ENCODE data around the gene AKAP8L. TPM values are rescaled to one million over a fixed set of nuclear protein-coding genes. Genes with fewer than 3 reads are reported as not detected.
"Not testable (repeated sequence)": the region's sequence is repeated elsewhere in the genome, so short reads cannot be mapped to it uniquely, and the experiment has no call there.

The AKAP8L gene
- total and polyA plus RNA-seq, 2 of the 8 experiments (the other 6 are each of a cell fraction or from before 2014, with no cell fraction given), result 75.1 to 138 TPM

GRCh38 chr19:15412832-15413231, 6.0 kb downstream of the AKAP8L start (continued):
- TF ChIP-seq, protein P1, sequence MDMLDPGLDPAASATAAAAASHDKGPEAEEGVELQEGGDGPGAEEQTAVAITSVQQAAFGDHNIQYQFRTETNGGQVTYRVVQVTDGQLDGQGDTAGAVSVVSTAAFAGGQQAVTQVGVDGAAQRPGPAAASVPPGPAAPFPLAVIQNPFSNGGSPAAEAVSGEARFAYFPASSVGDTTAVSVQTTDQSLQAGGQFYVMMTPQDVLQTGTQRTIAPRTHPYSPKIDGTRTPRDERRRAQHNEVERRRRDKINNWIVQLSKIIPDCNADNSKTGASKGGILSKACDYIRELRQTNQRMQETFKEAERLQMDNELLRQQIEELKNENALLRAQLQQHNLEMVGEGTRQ (IDR thresholded peaks at IDR 0.05; ENCODE audit: low read length), result no peak
- no peak for TF ChIP-seq CBX5 (IDR thresholded peaks at IDR 0.05; ENCODE audit: low read depth, low read length)
- no peak for TF ChIP-seq RXRA (IDR thresholded peaks at IDR 0.05; ENCODE audit: insufficient read depth, low read depth, low read length)
- no peak for TF ChIP-seq ASH2L (IDR thresholded peaks at IDR 0.05; ENCODE audit: low read length)
- TF ChIP-seq YY1 (IDR thresholded peaks at IDR 0.05; ENCODE audit: low read depth, low read length), result no peak
- TF ChIP-seq SRF (IDR thresholded peaks at IDR 0.05; ENCODE audit: low read depth, low read length), result no peak

GRCh38 chr19:15411351-15411750, 7.4 kb downstream of the AKAP8L start:
- not testable (repeated sequence) for H3K18ac ChIP-seq (ENCODE audit: extremely low read depth, low read length); H2AFZ ChIP-seq (ENCODE audit: low read length); H2BK20ac ChIP-seq (ENCODE audit: low read length); H2BK12ac ChIP-seq (ENCODE audit: low read depth, low read length); H4K8ac ChIP-seq (ENCODE audit: extremely low read depth, insufficient read depth, low read length); H3K4me2 ChIP-seq (ENCODE audit: insufficient read depth in 1 of 2, low read depth in 2 of 2, low read length in 2 of 2); H3K79me1 ChIP-seq (ENCODE audit: low read depth, low read length); H3K27me3 ChIP-seq (replicated peaks in 1 of 4; ENCODE audit: control insufficient read depth in 3 of 4, extremely low read depth in 1 of 4, insufficient read depth in 3 of 4, low read length in 3 of 4); FAIRE-seq; H3K4me3 ChIP-seq (ENCODE audit: extremely low read depth in 1 of 4, insufficient read depth in 2 of 4, low read depth in 3 of 4, low read length in 4 of 4); H3K14ac ChIP-seq (ENCODE audit: insufficient read length); DNase-seq (ENCODE audit: low read depth in 1 of 2, low spot score in 2 of 2); H3K4me1 ChIP-seq (replicated peaks in 1 of 4; ENCODE audit: control insufficient read depth in 3 of 4, insufficient read depth in 4 of 4, low read length in 3 of 4); H3K9me3 ChIP-seq (ENCODE audit: insufficient read depth in 2 of 2, low read depth in 1 of 2, low read length in 1 of 2); H2BK15ac ChIP-seq (ENCODE audit: low read length); H3K4ac ChIP-seq (replicated peaks; ENCODE audit: insufficient read length, low read depth, low read length); H2AK5ac ChIP-seq (ENCODE audit: low read depth, low read length); H3K27ac ChIP-seq (ENCODE audit: low read depth, low read length); H3K23ac ChIP-seq (ENCODE audit: insufficient read length); H3K23me2 ChIP-seq (ENCODE audit: low read depth, low read length); H2BK5ac ChIP-seq (ENCODE audit: low read depth, low read length); H2BK120ac ChIP-seq (replicated peaks; ENCODE audit: low read depth, low read length); H3K9ac ChIP-seq (replicated peaks in 1 of 4; ENCODE audit: extremely low read depth in 1 of 4, low read depth in 3 of 4, low read length in 3 of 4); H4K5ac ChIP-seq (ENCODE audit: insufficient read length, low read depth, low read length); H4K91ac ChIP-seq (replicated peaks; ENCODE audit: insufficient read length, low read length); H3K56ac ChIP-seq (replicated peaks; ENCODE audit: insufficient read length, low read depth, low read length)
- POLR2A ChIA-PET (ENCODE audit: partially characterized antibody), result interaction anchor here (1.9 to 3.8 kb wide), 2 partner anchors 8 to 9 kb away, joined by 6 to 14 read pairs; partner anchors contain the start of gene AKAP8L
- CTCF ChIA-PET (ENCODE audit: partially characterized antibody), result interaction anchor here (0.6 to 1.0 kb wide), 6 partner anchors 7 to 253 kb away, joined by 3 to 5 read pairs (median 3); partner anchors contain the start of gene AKAP8L
- peaks cover 10 to 17% of the 10 kb centered on the region in 2 experiments for H4K20me1 ChIP-seq (replicated peaks in 1 of 2; ENCODE audit: control insufficient read depth in 1 of 2, insufficient read depth in 2 of 2, low read length in 2 of 2)
- WGBS, 2 experiments (ENCODE audit: extremely low coverage in 1 of 2, insufficient coverage in 1 of 2, insufficient read length in 1 of 2, insufficient replicate concordance in 2 of 2, low coverage in 1 of 2, low lambda C conversion rate in 2 of 2, missing lambda C conversion rate in 1 of 2), result 80% methylated on average over 2 of the region's 2 CpGs; no CpG with 5 or more reads in 1 of the 2 experiments
- peaks cover 35 to 95% of the 10 kb centered on the region in 2 experiments for H3K79me2 ChIP-seq (ENCODE audit: control insufficient read depth in 1 of 2, insufficient read depth in 2 of 2, low read length in 2 of 2)
- H3K36me3 ChIP-seq (ENCODE audit: control insufficient read depth in 2 of 4, insufficient read depth in 4 of 4, low read length in 3 of 4), result peaks cover 0 to 21% (median 14%) of the 10 kb centered on the region in 4 experiments; a peak in 7 of 8 replicates

Data from H1 (cell line).